Measurements from ENCODE around the gene SPTBN1. TPM values are rescaled to one million over a fixed set of nuclear protein-coding genes. Genes with fewer than 3 reads are reported as not detected.

SPTBN1 gene
- total and polyA plus RNA-seq, 2 of the 13 experiments (the other 11 are each of a cell fraction or from before 2014, with no cell fraction given): 123 to 299 TPM

- TF ChIP-seq ZHX2 (IDR thresholded peaks at IDR 0.05; ENCODE audit: low read depth) (no peak), ZHX2 (CRISPR knock-in tag; IDR thresholded peaks at IDR 0.05; ENCODE audit: borderline replicate concordance) (no peak), MZF1 (CRISPR knock-in tag; IDR thresholded peaks at IDR 0.05; ENCODE audit: borderline replicate concordance) (no peak), ZNF839 (CRISPR knock-in tag; IDR thresholded peaks at IDR 0.05; ENCODE audit: borderline replicate concordance) (no peak), KDM2A (CRISPR knock-in tag; IDR thresholded peaks at IDR 0.05; ENCODE audit: borderline replicate concordance, low read depth) (0 out of 2 replicates have a peak, but pooled peaks have one; percentile 25), ZNF563 (CRISPR knock-in tag; IDR thresholded peaks at IDR 0.05) (no peak), IKZF5 (CRISPR knock-in tag; IDR thresholded peaks at IDR 0.05) (no peak), NRL (CRISPR knock-in tag; IDR thresholded peaks at IDR 0.05; ENCODE audit: borderline replicate concordance) (no peak), BHLHE40 (IDR thresholded peaks at IDR 0.05; ENCODE audit: low read length) (peak; percentile 86), MIER2 (CRISPR knock-in tag; IDR thresholded peaks at IDR 0.05) (no peak), CHD2 (IDR thresholded peaks at IDR 0.05; ENCODE audit: low read depth, low read length) (no peak), ZMYM2 (CRISPR knock-in tag; IDR thresholded peaks at IDR 0.05) (peak; percentile 83), SOX6 (IDR thresholded peaks at IDR 0.05) (no peak), SOX6 (CRISPR knock-in tag; IDR thresholded peaks at IDR 0.05) (peak; percentile 87), RELA (CRISPR knock-in tag; IDR thresholded peaks at IDR 0.05) (peak; percentile 99), FOXA3 (CRISPR knock-in tag; IDR thresholded peaks at IDR 0.05) (0 out of 2 replicates have a peak, but pooled peaks have one; percentile 5), NFATC3 (CRISPR knock-in tag; IDR thresholded peaks at IDR 0.05) (no peak), SNAPC2 (CRISPR knock-in tag; IDR thresholded peaks at IDR 0.05) (no peak), KMT2B (CRISPR knock-in tag; IDR thresholded peaks at IDR 0.05) (no peak), CREM (IDR thresholded peaks at IDR 0.05) (no peak; the same call in 1 of the 2 replicates), CREM (CRISPR knock-in tag; IDR thresholded peaks at IDR 0.05) (no peak), STAG1 (CRISPR knock-in tag; IDR thresholded peaks at IDR 0.05) (0 out of 2 replicates have a peak, but pooled peaks have one; percentile 3), KAT8 (CRISPR knock-in tag; IDR thresholded peaks at IDR 0.05) (peak; percentile 49; the same call in 1 of the 2 replicates), ZIK1 (CRISPR knock-in tag; IDR thresholded peaks at IDR 0.05; ENCODE audit: borderline replicate concordance, low read depth) (no peak), ZNF510 (CRISPR knock-in tag; IDR thresholded peaks at IDR 0.05; ENCODE audit: low read depth) (no peak)
These were observed 174.1 kb downstream of the SPTBN1 start (continued) for GRCh38 chr2:54629914-54630857.
